Neural cell (in vitro differentiated cells): Measurements from ENCODE around the gene STAT3.

Source experiments
- CTCF ChIP-seq: fragments of 450-650 bp; IDR thresholded peaks from 2 replicates; pipeline ENCODE4 v1.5.1; 2014; ENCODE audit warnings: antibody characterized with exemption, mild to moderate bottlenecking, moderate library complexity; ENCODE audit not compliant: poor library complexity, severe bottlenecking
- EP300 ChIP-seq: fragments of 450-650 bp; conservative IDR thresholded peaks from 2 replicates; pipeline ENCODE4 v1.6.1; 2014; ENCODE audit warnings: antibody characterized with exemption, mild to moderate bottlenecking, moderate library complexity; ENCODE audit not compliant: poor library complexity, severe bottlenecking
- EZH2 ChIP-seq: fragments of 200-600, 300-800 bp; shearing (Covaris generic), sonication (generic); IDR thresholded peaks from 2 replicates; pipeline ENCODE4 v1.6.1; 2014; ENCODE audit warnings: antibody characterized with exemption, low read length, borderline replicate concordance, mild to moderate bottlenecking; ENCODE audit not compliant: insufficient read depth, poor library complexity, severe bottlenecking
- POLR2AphosphoS5 ChIP-seq: IDR thresholded peaks from 2 replicates; pipeline ENCODE4 v1.6.1; 2012

- no peak for TF ChIP-seq CTCF
- TF ChIP-seq EZH2, result no peak
- no peak for TF ChIP-seq EP300
- no peak for TF ChIP-seq POLR2AphosphoS5
Measured at GRCh38 chr17:42348104-42348503, 40.1 kb downstream of the STAT3 start.
